ENCODE measurements around the gene IL12RB2.

DNA sequence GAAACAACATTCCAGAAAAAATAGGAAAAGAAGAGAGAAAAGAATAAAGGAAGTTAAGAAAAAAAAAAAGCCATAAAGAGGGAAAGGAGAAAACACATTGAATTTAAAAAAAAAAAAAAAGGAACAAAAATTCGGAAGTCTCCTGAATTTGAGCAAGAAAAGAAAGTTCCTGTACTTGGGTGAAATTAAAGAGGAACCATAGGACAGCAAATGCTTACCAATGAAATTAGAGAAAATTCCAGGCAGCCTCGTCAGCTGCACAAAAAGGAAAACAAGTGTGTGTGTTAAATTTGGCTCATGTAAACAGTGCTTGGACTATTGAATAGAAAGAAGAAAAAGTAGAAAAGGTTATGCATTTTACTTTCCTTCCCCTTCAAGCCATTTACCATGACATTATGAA is 4.9 kb downstream of the IL12RB2 start:
- no peak for TF ChIP-seq POLR2A (IDR thresholded peaks at IDR 0.05)
- no peak for TF ChIP-seq CTCF (IDR thresholded peaks at IDR 0.05)

All from body of pancreas (tissue), 4 donors.